Gastroesophageal sphincter (tissue), 4 donors: ENCODE data around the gene GGNBP2. TPM values are rescaled to one million over a fixed set of nuclear protein-coding genes. Genes with fewer than 3 reads are reported as not detected.

ENCODE experiments used
- ATAC-seq: fragments of 150-250 bp; one replicate; pipeline ENCODE4 v1.9.1; 2016; ENCODE audit warnings: mild to moderate bottlenecking, moderate library complexity
- H3K27ac ChIP-seq, 4 donors: fragments of 200-600 bp; sonication (generic) in 3 of 4; 1 replicate in 3 of 4; 2 replicates in 1 of 4; pipeline ENCODE4 v1.5.1; 2016 to 2019
- H3K27me3 ChIP-seq: fragments of 200-600 bp; sonication (generic); one replicate; pipeline ENCODE4 v1.5.1; 2019
- H3K36me3 ChIP-seq, 2 donors: fragments of 200-600 bp; sonication (generic); one replicate each; pipeline ENCODE4 v1.5.1; 2019; ENCODE audit warnings: control low read depth in 1 of 2
- H3K4me1 ChIP-seq, 3 donors: fragments of 200-600 bp; sonication (generic); 1 replicate in 2 of 3; 2 replicates in 1 of 3; pipeline ENCODE4 v1.5.1; 2016 to 2019; ENCODE audit warnings: control low read depth in 2 of 3
- H3K4me3 ChIP-seq, 2 donors: fragments of 200-600 bp; sonication (generic); one replicate each; pipeline ENCODE4 v1.5.1; 2019; ENCODE audit warnings: mild to moderate bottlenecking in 1 of 2, moderate library complexity in 1 of 2
- H3K9me3 ChIP-seq, 3 donors: fragments of 200-600 bp; sonication (generic); one replicate each; pipeline ENCODE4 v1.5.1; 2017 to 2019; ENCODE audit warnings: control low read depth in 2 of 3
- CTCF ChIP-seq, 4 experiments: fragments of 200-600 bp in 2 of 4; fragments of 450-650 bp in 2 of 4; sonication (generic) in 1 of 4; IDR thresholded peaks; one replicate each; pipeline ENCODE4 v1.5.1; 2017 to 2019; ENCODE audit warnings: antibody characterized with exemption in 4 of 4, mild to moderate bottlenecking in 2 of 4, moderate library complexity in 2 of 4
- EP300 ChIP-seq: sonication (generic); formaldehyde crosslinking; IDR thresholded peaks from one replicate; pipeline ENCODE4 v1.6.1; 2017; ENCODE audit warnings: antibody characterized with exemption, mild to moderate bottlenecking
- POLR2A ChIP-seq, 2 donors: fragments of 450-650 bp; IDR thresholded peaks; one replicate each; pipeline ENCODE4 v1.6.1; 2017; ENCODE audit warnings: antibody characterized with exemption in 2 of 2, mild to moderate bottlenecking in 2 of 2, moderate library complexity in 1 of 2
- POLR2AphosphoS5 ChIP-seq: sonication (generic); formaldehyde crosslinking; IDR thresholded peaks from one replicate; pipeline ENCODE4 v1.6.1; 2017; ENCODE audit warnings: antibody characterized with exemption
- WGBS, 2 donors: methylation state at CpG; one replicate each; pipeline ENCODE4 v1.1.5; 2018; ENCODE audit warnings: low coverage in 1 of 2; 5-methylcytosine and 5-hydroxymethylcytosine counted together
- total RNA-seq, 4 donors: library from RNA; depleted of rRNA; stranded (reverse); fragments of >200 nt; gene quantifications; one replicate each; pipeline ENCODE4 v1.1.0, GENCODE V29; 2016

The GGNBP2 gene
- total RNA-seq, 4 donors from 2014 or later: 40.1 to 62.9 (median 53.6) TPM

GRCh38 chr17:36533935-36534839, 10.5 kb upstream of the GGNBP2 start:
- ATAC-seq: peak; percentile 50
- Histone ChIP-seq H3K36me3 (peaks cover 0 to 49% of the 10 kb centered on the region in 2 donors), H3K9me3 (no peaks in the 10 kb centered on the region), H3K27me3 (no peaks in the 10 kb centered on the region), H3K4me3 (peak overlapping the region; percentile 58 to 74), H3K27ac (peak overlapping the region; percentile 86 to 96 (median 94)), H3K4me1 (peaks cover 0 to 22% (median 5%) of the 10 kb centered on the region in 3 donors)
- WGBS, 2 donors: 8 to 16% methylated on average over 21 to 30 of the region's 48 CpGs
- TF ChIP-seq POLR2A (IDR thresholded peaks at IDR 0.05) (peak in 1 of 2 donors; percentile 7), EP300 (no peak), CTCF (IDR thresholded peaks at IDR 0.05) (peak in 2 of 4 experiments; percentile 33 to 59), POLR2AphosphoS5 (peak; percentile 23)

- TF ChIP-seq EP300 (no peak), CTCF (IDR thresholded peaks at IDR 0.05) (peak in 1 of 4 experiments; percentile 40), POLR2AphosphoS5 (peak; percentile 96), POLR2A (IDR thresholded peaks at IDR 0.05) (peak; percentile 85 to 86)
- Histone ChIP-seq H3K36me3 (peaks cover 0 to 46% of the 10 kb centered on the region in 2 donors), H3K9me3 (no peaks in the 10 kb centered on the region), H3K4me1 (peaks cover 0 to 22% (median 5%) of the 10 kb centered on the region in 3 donors), H3K27me3 (no peaks in the 10 kb centered on the region), H3K4me3 (peak within 1 kb of the TSS; percentile 58 to 74), H3K27ac (peak within 1 kb of the TSS; percentile 86 to 96 (median 94))
- 0% methylated on average over 3 to 27 of the region's 83 CpGs for WGBS, 2 donors
- peak; percentile 93 for ATAC-seq
These were observed 9.7 kb upstream of the GGNBP2 start, which contains the start of the genes MYO19 and PIGW for GRCh38 chr17:36534840-36535668. Gene MYO19 (minus strand): TSS chr17:36534868. CDS start chr17:36532538, 2,330 bp downstream. Gene PIGW (plus strand): TSS chr17:36534987. CDS start chr17:36537102, 2,115 bp downstream.

- peak overlapping the region; percentile 86 to 96 (median 94) for H3K27ac ChIP-seq
- peak overlapping the region; percentile 58 to 74 for H3K4me3 ChIP-seq
- no peaks in the 10 kb centered on the region for H3K27me3 ChIP-seq
- no peaks in the 10 kb centered on the region for H3K9me3 ChIP-seq
- TF ChIP-seq POLR2A (IDR thresholded peaks at IDR 0.05) (no peak), EP300 (no peak), POLR2AphosphoS5 (no peak), CTCF (IDR thresholded peaks at IDR 0.05) (no peak)
- 6 to 12% methylated on average over 12 to 15 of the region's 15 CpGs for WGBS, 2 donors
- peaks cover 0 to 49% of the 10 kb centered on the region in 2 donors for H3K36me3 ChIP-seq
- ATAC-seq: peak; percentile 26
- peaks cover 0 to 22% (median 5%) of the 10 kb centered on the region in 3 donors for H3K4me1 ChIP-seq
These were observed 9.0 kb upstream of the GGNBP2 start for GRCh38 chr17:36535669-36536081.

- WGBS, 2 donors: 96% methylated on average over 3 of the region's 3 CpGs; no CpG with 5 or more reads in 1 of the 2 donors
- Histone ChIP-seq H3K9me3 (no peaks in the 10 kb centered on the region), H3K27me3 (no peaks in the 10 kb centered on the region), H3K4me1 (peaks cover 0 to 24% (median 3%) of the 10 kb centered on the region in 3 donors), H3K4me3 (no peak overlapping the region), H3K36me3 (peaks cover 0 to 24% of the 10 kb centered on the region in 2 donors), H3K27ac (no peak overlapping the region)
- TF ChIP-seq POLR2A (IDR thresholded peaks at IDR 0.05) (no peak), EP300 (no peak), CTCF (IDR thresholded peaks at IDR 0.05) (no peak), POLR2AphosphoS5 (no peak)
- no peak for ATAC-seq
These were observed 4.0 kb upstream of the GGNBP2 start for GRCh38 chr17:36540696-36541095.
